Endodermal cell (in vitro differentiated cells): ENCODE results near the gene NECTIN2. TPM values are rescaled to one million over a fixed set of nuclear protein-coding genes. Genes with fewer than 3 reads are reported as not detected.
A peak's percentile ranks its signal among the peaks of the same experiment; 100 is the strongest.

Source experiments
- DNase-seq: peaks from one replicate; pipeline ENCODE4 v3.0.0-alpha.2; 2017
- H3K27ac ChIP-seq: 2 replicates; pipeline ENCODE4 v1.5.1; 2013; ENCODE audit warnings: mild to moderate bottlenecking, low read depth, low read length, moderate library complexity
- H3K27me3 ChIP-seq: 2 replicates; pipeline ENCODE4 v1.6.1; 2013; ENCODE audit warnings: mild to moderate bottlenecking, low read length, moderate library complexity; ENCODE audit not compliant: insufficient read depth, control insufficient read depth, poor library complexity, severe bottlenecking
- H3K36me3 ChIP-seq: 2 replicates; pipeline ENCODE4 v1.7.0; 2013; ENCODE audit warnings: mild to moderate bottlenecking, low read length, moderate library complexity; ENCODE audit not compliant: control insufficient read depth, insufficient read depth
- H3K4me1 ChIP-seq: one replicate; pipeline ENCODE4 v1.7.0; 2013; ENCODE audit warnings: low read length; ENCODE audit not compliant: control insufficient read depth, insufficient read depth
- H3K4me3 ChIP-seq: 2 replicates; pipeline ENCODE4 v1.5.1; 2013; ENCODE audit warnings: mild to moderate bottlenecking, low read length, moderate library complexity
- H3K9ac ChIP-seq: 2 replicates; pipeline ENCODE4 v1.6.1; 2013; ENCODE audit warnings: mild to moderate bottlenecking, low read length, moderate library complexity; ENCODE audit not compliant: poor library complexity, severe bottlenecking; ENCODE audit errors: extremely low read depth
- H3K9me3 ChIP-seq: 2 replicates; pipeline ENCODE4 v1.6.1; 2013; ENCODE audit warnings: mild to moderate bottlenecking, low read length, moderate library complexity; ENCODE audit not compliant: control insufficient read depth
- H3K27ac Mint-ChIP-seq: 2 replicates; pipeline ENCODE4 v1.8.0; 2020; ENCODE audit warnings: mixed read lengths
- H3K27me3 Mint-ChIP-seq: 2 replicates; pipeline ENCODE4 v1.8.0; 2021; ENCODE audit warnings: mild to moderate bottlenecking, mixed read lengths; ENCODE audit not compliant: insufficient read depth
- H3K36me3 Mint-ChIP-seq: 2 replicates; pipeline ENCODE4 v1.8.0; 2020; ENCODE audit warnings: low read depth, mixed read lengths
- H3K4me1 Mint-ChIP-seq: 2 replicates; pipeline ENCODE4 v1.8.0; 2020; ENCODE audit warnings: mixed read lengths
- H3K4me3 Mint-ChIP-seq: 2 replicates; pipeline ENCODE4 v1.8.0; 2020; ENCODE audit warnings: mild to moderate bottlenecking, moderate library complexity, mixed read lengths
- H3K9me3 Mint-ChIP-seq: 2 replicates; pipeline ENCODE4 v1.8.0; 2020; ENCODE audit warnings: mild to moderate bottlenecking, mixed read lengths
- WGBS, 2 experiments: methylation state at CpG; one replicate each; pipeline versions ENCODE4 v1.1.5 to v1.1.7; 2013; ENCODE audit warnings: missing lambda C conversion rate in 2 of 2, mixed read lengths in 1 of 2; ENCODE audit not compliant: insufficient coverage in 1 of 2, insufficient read length in 1 of 2; 5-methylcytosine and 5-hydroxymethylcytosine counted together
- total RNA-seq, 2 donors: library from RNA; stranded (reverse); fragmentation: NEBNext Ultra II Directional in 1 of 2; extraction: Animal tissue kit (Norgen Biotek cat#: 25700) in 1 of 2; gene quantifications; 2 replicates in 1 of 2; 3 replicates in 1 of 2; pipeline ENCODE4 v1.2.1, GENCODE V29; 2021
- TF ChIP-seq, protein P1 (sequence below): fragments of 200-600 bp; sonication (generic); conservative IDR thresholded peaks from 2 replicates; pipeline ENCODE4 v1.5.0; 2021; ENCODE audit warnings: antibody characterized with exemption, mild to moderate bottlenecking

NECTIN2 gene
- total RNA-seq, 2 donors from 2014 or later, result 248 to 260 TPM

DNA sequence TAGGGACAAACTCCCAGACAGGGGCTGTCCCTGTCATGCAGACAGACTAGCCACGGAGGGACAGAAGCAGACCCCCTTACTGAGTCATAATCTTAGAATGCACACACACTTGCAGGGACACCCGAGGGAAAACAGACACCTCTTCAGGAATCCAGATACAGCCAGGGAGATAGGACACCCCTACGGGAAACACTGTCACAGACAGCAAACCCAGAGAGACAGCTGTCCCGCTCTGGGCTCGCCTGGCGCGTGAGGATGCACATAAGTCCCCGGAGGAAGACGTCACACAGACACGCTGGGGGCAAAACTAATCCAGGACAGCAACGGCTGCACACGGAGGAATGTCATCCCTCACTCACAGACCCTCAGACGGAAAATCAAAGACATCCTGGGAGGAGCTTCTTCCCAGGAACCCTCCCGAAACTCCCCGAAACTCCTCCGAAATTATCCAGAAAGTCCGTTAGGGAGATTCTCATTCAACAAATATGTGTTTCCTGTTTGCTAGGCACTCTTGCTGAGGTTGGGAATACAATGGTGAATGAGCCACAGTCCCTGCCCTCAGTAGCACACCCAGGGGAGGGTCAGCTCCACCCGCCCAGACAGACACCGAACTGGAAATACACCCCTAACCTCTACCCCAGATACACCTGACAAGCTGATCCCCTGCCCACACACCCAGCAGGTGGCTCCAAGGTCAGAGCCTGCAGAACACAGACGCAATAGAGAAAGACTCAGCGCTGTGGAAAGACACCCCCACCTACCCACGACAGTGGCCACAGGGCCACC, 29.8 kb downstream of the NECTIN2 start:
- TF ChIP-seq, protein P1, sequence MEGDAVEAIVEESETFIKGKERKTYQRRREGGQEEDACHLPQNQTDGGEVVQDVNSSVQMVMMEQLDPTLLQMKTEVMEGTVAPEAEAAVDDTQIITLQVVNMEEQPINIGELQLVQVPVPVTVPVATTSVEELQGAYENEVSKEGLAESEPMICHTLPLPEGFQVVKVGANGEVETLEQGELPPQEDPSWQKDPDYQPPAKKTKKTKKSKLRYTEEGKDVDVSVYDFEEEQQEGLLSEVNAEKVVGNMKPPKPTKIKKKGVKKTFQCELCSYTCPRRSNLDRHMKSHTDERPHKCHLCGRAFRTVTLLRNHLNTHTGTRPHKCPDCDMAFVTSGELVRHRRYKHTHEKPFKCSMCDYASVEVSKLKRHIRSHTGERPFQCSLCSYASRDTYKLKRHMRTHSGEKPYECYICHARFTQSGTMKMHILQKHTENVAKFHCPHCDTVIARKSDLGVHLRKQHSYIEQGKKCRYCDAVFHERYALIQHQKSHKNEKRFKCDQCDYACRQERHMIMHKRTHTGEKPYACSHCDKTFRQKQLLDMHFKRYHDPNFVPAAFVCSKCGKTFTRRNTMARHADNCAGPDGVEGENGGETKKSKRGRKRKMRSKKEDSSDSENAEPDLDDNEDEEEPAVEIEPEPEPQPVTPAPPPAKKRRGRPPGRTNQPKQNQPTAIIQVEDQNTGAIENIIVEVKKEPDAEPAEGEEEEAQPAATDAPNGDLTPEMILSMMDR, result no peak
- 94 to 97% methylated on average over 12 to 22 of the region's 22 CpGs for WGBS, 2 experiments
- Mint-ChIP-seq H3K36me3 (peaks cover 70% of the 10 kb centered on the region), H3K27me3 (no peaks in the 10 kb centered on the region), H3K4me3 (no peak overlapping the region), H3K27ac (no peak overlapping the region), H3K9me3 (no peaks in the 10 kb centered on the region), H3K4me1 (no peaks in the 10 kb centered on the region)
- H3K27ac ChIP-seq, result no peak overlapping the region
- H3K4me1 ChIP-seq, result no peaks in the 10 kb centered on the region
- no peak for DNase-seq
- H3K27me3 ChIP-seq, result no peaks in the 10 kb centered on the region
- H3K36me3 ChIP-seq, result peaks cover 73% of the 10 kb centered on the region
- no peaks in the 10 kb centered on the region for H3K9me3 ChIP-seq
- no peak overlapping the region for H3K9ac ChIP-seq
- H3K4me3 ChIP-seq, result no peak overlapping the region

DNA sequence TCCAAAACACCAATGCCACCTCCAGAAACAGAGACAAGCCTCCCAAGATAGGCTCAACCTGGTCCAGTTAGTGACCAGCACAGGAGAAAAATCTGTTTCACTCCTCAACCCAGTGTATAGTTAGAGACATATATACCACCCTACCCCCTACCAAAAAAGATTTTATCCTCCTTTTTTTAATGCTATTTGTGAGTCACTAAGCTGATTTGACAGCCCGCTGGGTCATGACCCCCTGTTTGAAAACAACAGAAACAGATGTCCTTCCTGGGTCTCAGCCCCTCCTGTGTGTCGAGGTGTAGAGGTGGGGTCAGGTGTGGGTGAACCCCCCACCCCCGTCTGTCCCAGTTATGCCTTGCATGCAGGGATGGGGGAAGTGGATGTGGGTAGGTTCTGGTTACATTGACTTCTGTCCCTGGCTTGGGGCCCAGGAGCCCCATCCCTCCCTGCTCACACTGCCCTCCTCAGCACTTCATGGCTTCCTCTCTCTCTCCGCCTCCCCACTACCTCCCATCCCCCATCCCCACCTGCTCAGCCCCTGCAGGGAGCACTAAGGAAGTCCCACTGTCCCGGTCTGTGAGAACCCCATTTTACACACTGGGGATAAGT, 30.9 kb downstream of the NECTIN2 start:
- no peak overlapping the region for H3K27ac ChIP-seq
- H3K9ac ChIP-seq, result no peak overlapping the region
- DNase-seq, result no peak
- H3K4me1 ChIP-seq, result no peaks in the 10 kb centered on the region
- no peaks in the 10 kb centered on the region for H3K27me3 ChIP-seq
- no peak overlapping the region for H3K4me3 Mint-ChIP-seq
- TF ChIP-seq, protein P1, result no peak
- no peak overlapping the region for H3K4me3 ChIP-seq
- H3K27me3 Mint-ChIP-seq, result no peaks in the 10 kb centered on the region
- peak overlapping the region; percentile 41 for H3K27ac Mint-ChIP-seq
- H3K9me3 ChIP-seq, result no peaks in the 10 kb centered on the region
- H3K9me3 Mint-ChIP-seq, result no peaks in the 10 kb centered on the region
- 90% methylated on average over 2 to 5 of the region's 5 CpGs for WGBS, 2 experiments
- H3K4me1 Mint-ChIP-seq, result no peaks in the 10 kb centered on the region
- peaks cover 62% of the 10 kb centered on the region for H3K36me3 ChIP-seq
- peaks cover 68% of the 10 kb centered on the region for H3K36me3 Mint-ChIP-seq

DNA sequence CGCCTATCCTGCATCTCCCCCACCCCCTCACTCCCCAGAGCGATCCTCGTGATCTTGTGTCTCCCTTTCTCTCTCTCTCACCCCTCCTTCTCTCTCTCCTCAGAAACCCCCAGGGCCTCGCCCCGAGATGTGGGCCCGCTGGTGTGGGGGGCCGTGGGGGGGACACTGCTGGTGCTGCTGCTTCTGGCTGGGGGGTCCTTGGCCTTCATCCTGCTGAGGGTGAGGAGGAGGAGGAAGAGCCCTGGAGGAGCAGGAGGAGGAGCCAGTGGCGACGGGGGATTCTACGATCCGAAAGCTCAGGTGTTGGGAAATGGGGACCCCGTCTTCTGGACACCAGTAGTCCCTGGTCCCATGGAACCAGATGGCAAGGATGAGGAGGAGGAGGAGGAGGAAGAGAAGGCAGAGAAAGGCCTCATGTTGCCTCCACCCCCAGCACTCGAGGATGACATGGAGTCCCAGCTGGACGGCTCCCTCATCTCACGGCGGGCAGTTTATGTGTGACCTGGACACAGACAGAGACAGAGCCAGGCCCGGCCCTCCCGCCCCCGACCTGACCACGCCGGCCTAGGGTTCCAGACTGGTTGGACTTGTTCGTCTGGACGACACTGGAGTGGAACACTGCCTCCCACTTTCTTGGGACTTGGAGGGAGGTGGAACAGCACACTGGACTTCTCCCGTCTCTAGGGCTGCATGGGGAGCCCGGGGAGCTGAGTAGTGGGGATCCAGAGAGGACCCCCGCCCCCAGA, 32.2 kb downstream of the NECTIN2 start:
- Histone ChIP-seq H3K9me3 (no peaks in the 10 kb centered on the region), H3K4me1 (no peaks in the 10 kb centered on the region), H3K9ac (no peak overlapping the region), H3K27me3 (no peaks in the 10 kb centered on the region), H3K36me3 (peaks cover 51% of the 10 kb centered on the region), H3K27ac (no peak overlapping the region), H3K4me3 (no peak overlapping the region)
- Mint-ChIP-seq H3K4me1 (no peaks in the 10 kb centered on the region), H3K9me3 (no peaks in the 10 kb centered on the region), H3K27me3 (no peaks in the 10 kb centered on the region), H3K4me3 (no peak overlapping the region), H3K27ac (no peak overlapping the region), H3K36me3 (peaks cover 62% of the 10 kb centered on the region)
- TF ChIP-seq, protein P1, result no peak
- no peak for DNase-seq
- WGBS, 2 experiments, result 95 to 96% methylated on average over 12 to 26 of the region's 26 CpGs
